ENCODE measurements around the gene S100B.
"Not testable (repeated sequence)": the region's sequence is repeated elsewhere in the genome, so short reads cannot be mapped to it uniquely, and the experiment has no call there.

The S100B gene

GRCh38 chr21:46604975-46605766 lies at the start of gene S100B:
Gene S100B (minus strand): TSS chr21:46605082. CDS start chr21:46602415, 2,667 bp downstream.
- DNase-seq = no peak

GRCh38 chr21:46651121-46651520 lies 46.2 kb upstream of the S100B start:
- DNase-seq = no peak

GRCh38 chr21:46650476-46651098 lies 45.7 kb upstream of the S100B start:
- DNase-seq = no peak

GRCh38 chr21:46649356-46649755 lies 44.5 kb upstream of the S100B start:
- no peak for DNase-seq

- DNase-seq = no peak
Observed at GRCh38 chr21:46648539-46648938, 43.7 kb upstream of the S100B start.

- no peak for DNase-seq
Observed at GRCh38 chr21:46646541-46647154, 41.8 kb upstream of the S100B start.

- no peak for DNase-seq
Observed at GRCh38 chr21:46645840-46646239, 41.0 kb upstream of the S100B start.

- DNase-seq = no peak
Observed at GRCh38 chr21:46643379-46644177, 38.7 kb upstream of the S100B start.

GRCh38 chr21:46641656-46642055 lies 36.8 kb upstream of the S100B start:
- DNase-seq = no peak

- DNase-seq = no peak
Observed at GRCh38 chr21:46639489-46640386, 34.9 kb upstream of the S100B start.

GRCh38 chr21:46637952-46638746 lies 33.3 kb upstream of the S100B start:
- no peak for DNase-seq

- DNase-seq = no peak
Observed at GRCh38 chr21:46636550-46637285, 31.8 kb upstream of the S100B start.

GRCh38 chr21:46636181-46636512 lies 31.3 kb upstream of the S100B start:
- DNase-seq = no peak

GRCh38 chr21:46635324-46636180 lies 30.7 kb upstream of the S100B start, which contains the start of gene PRMT2:
Gene PRMT2 (plus strand): TSS chr21:46635674. CDS start chr21:46636952, 1,278 bp downstream.
- peak; percentile 98 for DNase-seq

GRCh38 chr21:46634966-46635323 lies 30.1 kb upstream of the S100B start:
- DNase-seq = no peak

GRCh38 chr21:46634427-46634826 lies 29.5 kb upstream of the S100B start:
- peak; percentile 51 for DNase-seq

GRCh38 chr21:46633566-46633965 lies 28.7 kb upstream of the S100B start:
- no peak for DNase-seq

- not testable (repeated sequence) for DNase-seq
Observed at GRCh38 chr21:46630915-46631314, 26.0 kb upstream of the S100B start.

- no peak for DNase-seq
Observed at GRCh38 chr21:46628868-46629267, 24.0 kb upstream of the S100B start.

GRCh38 chr21:46627726-46628125 lies 22.8 kb upstream of the S100B start:
- no peak for DNase-seq

All from activated CD4-positive, alpha-beta T cell treated with anti-CD3 and anti-CD28 coated beads for 48 hours (primary cell).